ENCODE measurements around the gene UGT1A4. TPM values are rescaled to one million over a fixed set of nuclear protein-coding genes. Genes with fewer than 3 reads are reported as not detected.
"Not testable (repeated sequence)": the region's sequence is repeated elsewhere in the genome, so short reads cannot be mapped to it uniquely, and the experiment has no call there.

UGT1A4 gene
- total and polyA plus RNA-seq, 5 donors from 2014 or later: not detected

- H3K27ac ChIP-seq (ENCODE audit: insufficient read depth, low read length, poor library complexity, severe bottlenecking); H3K4me3 Mint-ChIP-seq; H3K4me1 ChIP-seq (ENCODE audit: control insufficient read depth, insufficient read depth, low read length, poor library complexity, severe bottlenecking); H3K36me3 Mint-ChIP-seq; H3K27me3 ChIP-seq (ENCODE audit: control insufficient read depth, insufficient read depth, low read length); H3K9me3 Mint-ChIP-seq; H3K4me3 ChIP-seq (ENCODE audit: low read depth, low read length); H3K36me3 ChIP-seq (ENCODE audit: control insufficient read depth, insufficient read depth, low read length); DNase-seq; H3K4me1 Mint-ChIP-seq; ATAC-seq (ENCODE audit: low read depth in 2 of 2); H3K27ac Mint-ChIP-seq; H3K9me3 ChIP-seq (ENCODE audit: control insufficient read depth in 2 of 2, low read length in 2 of 2): not testable (repeated sequence)
- H3K27me3 Mint-ChIP-seq: peaks cover 11% of the 10 kb centered on the region
Observed at GRCh38 chr2:233745838-233746237, 27.3 kb downstream of the UGT1A4 start.

DNA sequence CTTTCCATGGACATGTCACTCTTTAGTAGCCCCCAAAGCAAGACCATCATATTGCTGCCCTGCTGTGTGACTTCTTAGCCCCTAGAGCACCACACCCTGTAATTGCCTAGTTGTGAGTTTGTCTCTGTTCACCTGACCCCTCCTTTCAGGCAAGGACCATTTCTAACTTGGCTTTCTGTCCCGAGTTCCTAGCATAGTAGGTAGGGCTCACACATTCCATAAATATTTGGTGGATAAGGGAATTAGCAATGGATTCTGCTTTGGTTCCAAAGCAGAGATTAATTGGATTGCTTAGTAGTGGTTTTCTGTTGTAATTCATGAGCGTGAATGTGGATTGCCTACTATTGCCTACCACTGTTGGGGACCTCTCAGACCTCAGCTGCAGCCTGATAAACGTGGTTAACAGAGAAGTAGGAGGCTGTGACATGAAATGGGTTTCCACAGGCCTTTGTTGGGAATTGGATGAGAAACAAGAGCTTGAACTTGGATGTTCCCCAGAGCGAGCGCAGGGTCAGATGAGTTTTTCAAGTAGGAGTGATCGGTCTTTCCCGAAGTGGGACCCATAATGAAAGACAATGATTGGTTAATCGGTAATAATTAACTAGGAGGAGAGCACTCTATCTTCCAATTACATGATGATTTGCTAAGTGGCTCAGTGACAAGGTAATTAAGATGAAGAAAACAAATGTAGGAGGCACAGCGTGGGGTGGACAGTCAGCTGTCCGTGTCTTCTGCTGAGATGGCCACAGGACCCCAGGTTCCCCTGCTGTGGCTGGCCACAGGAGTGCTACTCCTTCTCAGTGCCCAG lies 28.1 kb downstream of the UGT1A4 start:
- H3K9me3 ChIP-seq (ENCODE audit: control insufficient read depth in 2 of 2, low read length in 2 of 2): peaks cover 4% of the 10 kb centered on the region in 2 experiments
- H3K27me3 ChIP-seq (ENCODE audit: control insufficient read depth, insufficient read depth, low read length): peaks cover 7% of the 10 kb centered on the region
- no peaks in the 10 kb centered on the region for H3K4me1 ChIP-seq (ENCODE audit: control insufficient read depth, insufficient read depth, low read length, poor library complexity, severe bottlenecking)
- H3K4me3 ChIP-seq (ENCODE audit: low read depth, low read length): no peak overlapping the region
- Mint-ChIP-seq H3K27me3 (peaks cover 11% of the 10 kb centered on the region), H3K27ac (no peak overlapping the region), H3K4me1 (no peaks in the 10 kb centered on the region), H3K9me3 (peaks cover 0 to 17% (median 3%) of the 10 kb centered on the region in 7 donors), H3K36me3 (no peaks in the 10 kb centered on the region), H3K4me3 (no peak overlapping the region)
- DNase-seq (no peak), ATAC-seq (ENCODE audit: low read depth in 2 of 2) (no peak)
- no peaks in the 10 kb centered on the region for H3K36me3 ChIP-seq (ENCODE audit: control insufficient read depth, insufficient read depth, low read length)
- H3K27ac ChIP-seq (ENCODE audit: insufficient read depth, low read length, poor library complexity, severe bottlenecking): no peak overlapping the region

DNA sequence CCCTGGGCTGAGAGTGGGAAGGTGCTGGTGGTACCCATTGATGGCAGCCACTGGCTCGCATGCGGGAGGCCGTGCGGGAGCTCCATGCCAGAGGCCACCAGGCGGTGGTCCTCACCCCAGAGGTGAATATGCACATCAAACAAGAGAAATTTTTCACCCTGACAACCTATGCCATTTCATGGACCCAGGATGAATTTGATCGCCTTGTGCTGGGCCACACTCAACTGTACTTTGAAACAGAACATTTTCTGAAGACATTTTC lies 28.7 kb downstream of the UGT1A4 start:
- Mint-ChIP-seq H3K4me3 (no peak overlapping the region), H3K27me3 (peaks cover 11% of the 10 kb centered on the region), H3K36me3 (no peaks in the 10 kb centered on the region), H3K4me1 (no peaks in the 10 kb centered on the region), H3K27ac (no peak overlapping the region), H3K9me3 (peaks cover 0 to 19% (median 3%) of the 10 kb centered on the region in 7 donors)
- no peak overlapping the region for H3K4me3 ChIP-seq (ENCODE audit: low read depth, low read length)
- no peak for ATAC-seq (ENCODE audit: low read depth in 2 of 2)
- H3K36me3 ChIP-seq (ENCODE audit: control insufficient read depth, insufficient read depth, low read length): no peaks in the 10 kb centered on the region
- H3K9me3 ChIP-seq (ENCODE audit: control insufficient read depth in 2 of 2, low read length in 2 of 2): peaks cover 4% of the 10 kb centered on the region in 2 experiments
- no peak overlapping the region for H3K27ac ChIP-seq (ENCODE audit: insufficient read depth, low read length, poor library complexity, severe bottlenecking)
- no peaks in the 10 kb centered on the region for H3K4me1 ChIP-seq (ENCODE audit: control insufficient read depth, insufficient read depth, low read length, poor library complexity, severe bottlenecking)
- H3K27me3 ChIP-seq (ENCODE audit: control insufficient read depth, insufficient read depth, low read length): peaks cover 7% of the 10 kb centered on the region
- DNase-seq: no peak

DNA sequence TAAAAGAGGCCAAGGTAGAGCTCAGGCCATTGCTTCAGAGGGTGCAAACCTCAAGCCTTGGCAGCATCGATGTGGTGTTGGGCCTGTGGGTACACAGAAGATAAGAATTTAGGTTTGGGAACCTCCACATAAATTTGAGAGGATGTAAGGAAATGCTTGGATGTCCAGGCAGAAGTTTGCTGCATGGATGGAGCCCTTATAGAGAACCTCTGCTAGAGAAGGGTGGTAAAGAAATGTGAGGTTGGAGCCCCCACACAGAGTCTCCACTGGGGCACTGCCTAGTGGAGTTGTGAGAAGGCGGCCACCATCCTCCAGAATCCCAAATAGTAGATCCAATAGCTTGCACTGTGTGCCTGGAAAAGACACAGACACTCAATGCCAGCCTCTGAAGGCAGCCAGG lies 32.2 kb downstream of the UGT1A4 start:
- H3K36me3 Mint-ChIP-seq; H3K27me3 ChIP-seq (ENCODE audit: control insufficient read depth, insufficient read depth, low read length); ATAC-seq (ENCODE audit: low read depth in 2 of 2); H3K4me1 ChIP-seq (ENCODE audit: control insufficient read depth, insufficient read depth, low read length, poor library complexity, severe bottlenecking); H3K27ac Mint-ChIP-seq; H3K36me3 ChIP-seq (ENCODE audit: control insufficient read depth, insufficient read depth, low read length); H3K27me3 Mint-ChIP-seq; H3K4me3 Mint-ChIP-seq; H3K27ac ChIP-seq (ENCODE audit: insufficient read depth, low read length, poor library complexity, severe bottlenecking); DNase-seq; H3K4me1 Mint-ChIP-seq; H3K9me3 ChIP-seq (ENCODE audit: control insufficient read depth in 2 of 2, low read length in 2 of 2); H3K4me3 ChIP-seq (ENCODE audit: low read depth, low read length): not testable (repeated sequence)
- H3K9me3 Mint-ChIP-seq: peaks cover 0 to 19% (median 3%) of the 10 kb centered on the region in 7 donors

- H3K27ac Mint-ChIP-seq; H3K27me3 Mint-ChIP-seq; H3K4me3 ChIP-seq (ENCODE audit: low read depth, low read length); H3K36me3 ChIP-seq (ENCODE audit: control insufficient read depth, insufficient read depth, low read length); H3K27me3 ChIP-seq (ENCODE audit: control insufficient read depth, insufficient read depth, low read length); H3K36me3 Mint-ChIP-seq; H3K4me3 Mint-ChIP-seq; H3K4me1 ChIP-seq (ENCODE audit: control insufficient read depth, insufficient read depth, low read length, poor library complexity, severe bottlenecking); ATAC-seq (ENCODE audit: low read depth in 2 of 2); H3K27ac ChIP-seq (ENCODE audit: insufficient read depth, low read length, poor library complexity, severe bottlenecking); H3K4me1 Mint-ChIP-seq; DNase-seq; H3K9me3 ChIP-seq (ENCODE audit: control insufficient read depth in 2 of 2, low read length in 2 of 2): not testable (repeated sequence)
- H3K9me3 Mint-ChIP-seq: peaks cover 0 to 19% (median 3%) of the 10 kb centered on the region in 7 donors
Observed at GRCh38 chr2:233751212-233752009, 32.9 kb downstream of the UGT1A4 start.

DNA sequence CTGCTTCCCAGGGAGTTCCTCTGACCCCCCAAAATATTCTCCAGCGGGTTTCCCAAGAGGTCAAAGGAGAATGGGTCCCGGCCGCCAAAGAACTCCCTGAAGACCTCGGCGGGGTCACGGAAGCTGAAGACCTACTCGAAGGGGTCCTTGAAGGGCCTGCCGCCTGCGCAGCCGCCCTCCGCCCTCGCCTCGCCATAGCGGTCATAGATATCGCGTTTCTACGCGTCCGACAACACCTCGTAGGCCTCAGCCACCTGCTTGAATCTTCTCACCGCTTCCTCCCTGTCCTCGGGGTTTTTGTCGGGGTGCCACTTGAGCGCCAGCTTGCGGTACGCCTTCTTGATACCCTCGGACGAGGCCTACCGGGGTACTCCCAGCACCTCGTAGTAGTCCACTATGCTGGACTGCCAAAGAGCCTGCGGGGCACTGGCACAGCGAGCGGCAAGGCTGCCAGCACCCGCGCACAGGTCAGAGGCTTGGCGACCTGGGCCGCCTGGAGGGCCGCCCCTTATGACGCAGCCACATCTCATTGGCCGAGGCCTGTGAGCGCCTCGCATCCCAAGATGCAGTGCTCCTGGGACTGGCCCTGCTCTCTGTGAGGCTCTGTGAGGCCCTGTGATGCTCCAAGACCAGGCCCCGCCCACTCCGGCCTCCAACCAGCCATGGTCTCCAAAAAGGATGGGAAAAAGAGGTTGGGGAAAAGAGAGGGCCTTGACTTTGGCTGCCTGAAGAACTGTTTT lies 36.5 kb downstream of the UGT1A4 start:
- Histone ChIP-seq H3K27ac (ENCODE audit: insufficient read depth, low read length, poor library complexity, severe bottlenecking) (no peak overlapping the region), H3K4me1 (ENCODE audit: control insufficient read depth, insufficient read depth, low read length, poor library complexity, severe bottlenecking) (no peaks in the 10 kb centered on the region), H3K9me3 (ENCODE audit: control insufficient read depth in 2 of 2, low read length in 2 of 2) (peaks cover 4% of the 10 kb centered on the region in 2 experiments), H3K4me3 (ENCODE audit: low read depth, low read length) (no peak overlapping the region), H3K27me3 (ENCODE audit: control insufficient read depth, insufficient read depth, low read length) (no peaks in the 10 kb centered on the region), H3K36me3 (ENCODE audit: control insufficient read depth, insufficient read depth, low read length) (no peaks in the 10 kb centered on the region)
- no peaks in the 10 kb centered on the region for H3K36me3 Mint-ChIP-seq
- H3K9me3 Mint-ChIP-seq: peaks cover 0 to 15% (median 2%) of the 10 kb centered on the region in 7 donors
- no peak overlapping the region for H3K27ac Mint-ChIP-seq
- peaks cover 8% of the 10 kb centered on the region for H3K27me3 Mint-ChIP-seq
- H3K4me1 Mint-ChIP-seq: no peaks in the 10 kb centered on the region
- H3K4me3 Mint-ChIP-seq: no peak overlapping the region
- DNase-seq: no peak
- no peak for ATAC-seq (ENCODE audit: low read depth in 2 of 2)

- no peak for ATAC-seq (ENCODE audit: low read depth in 2 of 2)
- Mint-ChIP-seq H3K27ac (no peak overlapping the region), H3K4me1 (no peaks in the 10 kb centered on the region), H3K27me3 (peaks cover 8% of the 10 kb centered on the region), H3K4me3 (no peak overlapping the region), H3K9me3 (peaks cover 0 to 5% (median 2%) of the 10 kb centered on the region in 7 donors), H3K36me3 (no peaks in the 10 kb centered on the region)
- no peaks in the 10 kb centered on the region for H3K27me3 ChIP-seq (ENCODE audit: control insufficient read depth, insufficient read depth, low read length)
- H3K36me3 ChIP-seq (ENCODE audit: control insufficient read depth, insufficient read depth, low read length): no peaks in the 10 kb centered on the region
- H3K4me3 ChIP-seq (ENCODE audit: low read depth, low read length): no peak overlapping the region
- peaks cover 0 to under 1% of the 10 kb centered on the region in 2 experiments for H3K9me3 ChIP-seq (ENCODE audit: control insufficient read depth in 2 of 2, low read length in 2 of 2)
- no peak for DNase-seq
- no peak overlapping the region for H3K27ac ChIP-seq (ENCODE audit: insufficient read depth, low read length, poor library complexity, severe bottlenecking)
- H3K4me1 ChIP-seq (ENCODE audit: control insufficient read depth, insufficient read depth, low read length, poor library complexity, severe bottlenecking): no peaks in the 10 kb centered on the region
Observed at GRCh38 chr2:233756429-233757081, 38.0 kb downstream of the UGT1A4 start.
